Stromal cell of bone marrow (primary cell): Measurements from ENCODE around the gene E4F1.
"Not testable (repeated sequence)": the region's sequence is repeated elsewhere in the genome, so short reads cannot be mapped to it uniquely, and the experiment has no call there.

Experiments used
- DNase-seq: peaks from one replicate; pipeline ENCODE4 v3.0.0-alpha.2; 2012; ENCODE audit warnings: low read depth

E4F1 gene

GRCh38 chr16:2231016-2231931 lies 7.9 kb downstream of the E4F1 start:
- DNase-seq = no peak

DNA sequence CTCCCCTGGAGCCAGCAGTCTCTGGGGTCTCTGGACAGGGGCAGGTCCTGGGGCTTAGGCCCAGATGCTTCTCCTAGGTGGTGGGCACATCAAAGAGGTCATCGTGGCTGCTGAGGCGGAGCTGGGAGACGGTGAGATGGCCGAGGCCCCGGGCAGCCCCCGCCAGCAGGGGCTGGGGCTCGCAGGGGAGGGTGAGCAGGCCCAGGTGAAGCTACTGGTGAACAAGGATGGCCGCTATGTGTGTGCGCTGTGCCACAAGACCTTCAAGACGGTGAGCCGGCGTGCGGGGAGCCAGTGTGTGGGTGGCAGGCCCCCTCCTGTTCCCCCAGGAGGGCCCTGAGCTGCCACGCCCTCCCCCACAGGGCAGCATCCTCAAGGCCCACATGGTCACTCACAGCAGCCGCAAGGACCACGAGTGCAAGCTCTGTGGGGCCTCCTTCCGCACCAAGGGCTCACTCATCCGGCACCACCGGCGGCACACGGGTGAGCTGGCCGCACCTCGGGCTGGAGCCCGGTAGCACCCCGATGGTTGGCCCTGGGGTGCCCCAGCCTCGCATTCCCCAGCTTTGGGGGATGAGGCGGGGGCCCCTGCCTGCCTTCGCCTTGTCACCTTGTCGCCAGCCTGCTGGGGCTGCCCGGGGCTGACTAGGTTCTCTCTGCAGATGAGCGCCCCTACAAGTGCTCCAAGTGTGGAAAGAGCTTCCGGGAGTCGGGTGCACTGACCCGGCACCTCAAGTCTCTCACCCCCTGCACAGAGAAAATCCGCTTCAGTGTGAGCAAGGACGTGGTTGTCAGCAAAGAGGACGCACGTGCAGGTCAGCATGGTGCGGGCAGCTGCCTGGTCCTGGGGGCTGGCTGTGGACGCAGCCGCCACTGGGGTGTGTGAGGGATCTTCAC lies 9.0 kb downstream of the E4F1 start:
- no peak for DNase-seq

- DNase-seq = no peak
Observed at GRCh38 chr16:2233046-2233775, 9.8 kb downstream of the E4F1 start.

DNA sequence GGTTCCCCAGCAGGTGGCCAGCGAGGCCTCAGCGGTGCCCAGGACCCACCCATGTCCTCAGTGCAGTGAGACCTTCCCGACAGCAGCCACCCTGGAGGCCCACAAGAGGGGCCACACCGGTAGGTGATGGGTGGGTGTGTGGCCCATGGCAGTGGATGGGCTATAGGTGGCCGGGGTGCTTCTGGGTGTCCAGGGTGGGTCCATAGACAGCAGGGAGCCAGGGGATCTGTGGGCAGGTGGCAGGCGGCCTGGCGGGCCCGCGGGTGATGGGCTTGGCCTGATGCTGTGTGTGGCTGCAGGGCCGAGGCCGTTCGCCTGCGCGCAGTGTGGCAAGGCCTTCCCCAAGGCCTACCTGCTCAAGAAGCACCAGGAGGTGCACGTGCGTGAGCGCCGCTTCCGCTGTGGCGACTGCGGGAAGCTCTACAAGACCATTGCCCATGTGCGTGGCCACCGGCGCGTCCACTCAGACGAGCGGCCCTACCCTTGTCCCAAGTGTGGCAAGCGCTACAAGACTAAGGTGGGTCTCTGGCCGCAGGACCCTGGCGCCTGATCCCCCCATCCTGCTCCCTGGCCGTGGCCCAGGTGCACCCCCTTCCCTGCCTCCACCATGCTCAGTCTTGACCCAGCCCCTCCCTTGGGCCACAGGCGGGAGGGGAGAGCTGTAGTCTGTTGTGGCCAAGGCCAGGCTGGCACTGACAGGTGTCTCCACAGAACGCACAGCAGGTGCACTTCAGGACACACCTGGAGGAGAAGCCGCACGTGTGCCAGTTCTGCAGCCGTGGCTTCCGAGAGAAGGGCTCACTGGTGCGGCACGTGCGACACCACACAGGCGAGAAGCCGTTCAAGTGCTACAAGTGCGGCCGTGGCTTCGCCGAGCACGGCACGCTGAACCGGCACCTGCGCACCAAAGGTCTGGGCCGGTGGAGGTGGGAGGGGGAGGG lies 10.8 kb downstream of the E4F1 start:
- no peak for DNase-seq

- no peak for DNase-seq
Observed at GRCh38 chr16:2234813-2235170, 11.4 kb downstream of the E4F1 start.

DNA sequence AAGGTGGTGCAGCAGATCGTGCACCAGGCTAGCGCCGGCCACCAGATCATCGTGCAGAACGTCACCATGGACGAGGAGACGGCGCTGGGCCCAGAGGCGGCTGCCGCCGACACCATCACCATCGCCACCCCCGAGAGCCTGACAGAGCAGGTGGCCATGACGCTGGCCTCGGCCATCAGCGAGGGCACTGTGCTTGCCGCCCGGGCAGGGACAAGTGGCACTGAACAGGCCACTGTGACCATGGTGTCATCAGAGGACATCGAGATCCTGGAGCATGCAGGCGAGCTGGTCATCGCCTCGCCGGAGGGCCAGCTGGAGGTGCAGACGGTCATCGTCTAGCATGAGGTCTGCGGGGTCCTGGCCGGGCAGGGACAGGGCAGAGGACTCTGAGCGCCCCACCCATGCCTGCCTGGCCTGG lies 11.9 kb downstream of the E4F1 start:
- DNase-seq = no peak

GRCh38 chr16:2235695-2236336 lies 12.4 kb downstream of the E4F1 start:
- no peak for DNase-seq

DNA sequence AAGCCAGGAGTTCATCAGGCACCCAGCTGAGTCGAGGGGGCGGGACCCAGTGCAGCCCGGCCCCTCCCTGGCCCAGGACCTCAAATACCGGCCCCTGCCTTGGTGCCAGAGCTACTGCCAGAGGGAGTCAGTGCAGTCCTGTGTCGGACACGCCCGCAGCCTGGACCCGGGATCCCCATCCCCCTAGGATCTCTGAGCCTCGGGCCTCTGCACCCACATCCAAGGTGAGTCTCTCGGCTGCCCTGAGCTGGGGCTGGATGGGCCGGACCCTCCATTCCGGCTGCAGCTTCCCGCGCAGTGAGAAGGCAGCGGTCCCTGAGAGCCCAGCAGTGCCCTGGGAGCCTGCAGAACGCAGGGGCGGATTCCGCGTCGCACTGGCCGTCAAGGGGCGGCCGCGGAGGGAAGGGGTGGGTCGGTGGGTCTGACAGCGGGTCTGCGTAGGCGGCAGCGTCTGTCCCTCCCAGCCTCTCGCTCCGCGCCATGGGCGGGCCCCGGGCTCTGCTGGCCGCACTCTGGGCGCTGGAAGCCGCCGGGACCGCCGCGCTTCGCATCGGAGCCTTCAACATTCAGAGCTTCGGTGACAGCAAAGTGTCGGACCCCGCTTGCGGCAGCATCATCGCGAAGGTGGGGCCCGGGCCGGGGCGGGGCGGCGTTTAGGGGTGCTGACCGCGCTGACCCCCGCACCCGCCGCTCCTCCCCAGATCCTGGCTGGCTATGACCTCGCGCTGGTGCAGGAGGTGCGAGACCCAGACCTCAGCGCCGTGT lies 13.1 kb downstream of the E4F1 start, which contains the start of gene DNASE1L2:
TSS of gene DNASE1L2 (plus strand) at position 108 of the 765 bp plus-strand sequence. CDS start at position 481, 373 bp downstream.
- DNase-seq = no peak

DNA sequence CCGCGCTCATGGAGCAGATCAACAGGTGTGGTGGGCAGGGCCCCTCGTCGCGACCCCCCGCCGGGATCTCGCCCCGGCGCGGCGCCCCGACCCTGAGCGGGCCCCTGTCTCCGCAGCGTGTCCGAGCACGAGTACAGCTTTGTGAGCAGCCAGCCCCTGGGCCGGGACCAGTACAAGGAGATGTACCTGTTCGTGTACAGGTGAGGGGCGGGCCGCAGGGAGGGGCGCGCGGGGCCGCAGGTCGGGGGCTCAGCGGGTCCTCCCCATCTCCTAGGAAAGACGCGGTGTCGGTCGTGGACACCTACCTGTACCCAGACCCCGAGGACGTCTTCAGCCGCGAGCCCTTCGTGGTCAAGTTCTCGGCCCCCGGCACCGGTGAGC lies 13.7 kb downstream of the E4F1 start:
- DNase-seq = no peak

- DNase-seq = no peak
Observed at GRCh38 chr16:2237493-2238149, 14.2 kb downstream of the E4F1 start.

- DNase-seq = no peak
Observed at GRCh38 chr16:2238150-2238837, 14.9 kb downstream of the E4F1 start.

DNA sequence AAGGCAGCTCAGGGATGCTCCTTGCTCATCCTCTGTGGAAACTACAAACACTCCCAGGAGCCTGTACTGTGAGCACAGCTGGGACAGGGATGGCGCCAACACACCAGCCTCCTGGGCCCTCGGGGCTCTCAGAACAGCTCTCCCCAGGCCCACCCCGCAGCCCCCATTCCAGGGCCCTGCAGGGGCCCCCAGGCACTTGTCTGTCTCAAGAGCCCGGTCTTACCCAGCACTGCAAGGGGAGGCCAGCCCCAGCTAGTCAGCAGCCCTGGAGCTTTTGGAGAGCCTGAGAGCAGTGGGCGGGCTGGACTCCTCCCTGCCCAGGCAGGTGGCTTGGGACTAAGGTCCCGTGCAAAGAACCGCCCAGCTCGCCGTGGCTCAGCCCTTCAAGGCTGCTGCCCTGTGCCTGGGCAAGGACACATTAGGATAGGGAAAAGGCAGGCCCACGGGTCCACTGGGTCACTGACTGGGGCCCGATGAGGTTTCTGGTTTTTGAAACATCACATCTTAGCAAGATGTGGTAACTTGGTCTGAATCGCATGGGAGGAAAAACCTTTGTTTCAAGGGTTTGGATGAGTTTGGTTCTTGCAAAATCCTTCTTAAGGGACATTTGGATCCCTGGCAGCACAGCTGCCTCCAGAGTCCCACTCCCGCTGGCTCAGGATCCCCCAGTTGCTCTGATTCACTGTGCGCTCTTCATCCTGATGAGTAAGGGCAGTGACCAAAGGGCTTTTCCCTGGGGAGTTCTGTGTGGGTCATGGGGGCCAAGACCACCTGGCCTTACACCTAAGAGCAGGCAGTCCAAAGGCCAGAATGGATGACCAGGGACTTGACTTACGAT lies 15.7 kb downstream of the E4F1 start:
- no peak for DNase-seq

DNA sequence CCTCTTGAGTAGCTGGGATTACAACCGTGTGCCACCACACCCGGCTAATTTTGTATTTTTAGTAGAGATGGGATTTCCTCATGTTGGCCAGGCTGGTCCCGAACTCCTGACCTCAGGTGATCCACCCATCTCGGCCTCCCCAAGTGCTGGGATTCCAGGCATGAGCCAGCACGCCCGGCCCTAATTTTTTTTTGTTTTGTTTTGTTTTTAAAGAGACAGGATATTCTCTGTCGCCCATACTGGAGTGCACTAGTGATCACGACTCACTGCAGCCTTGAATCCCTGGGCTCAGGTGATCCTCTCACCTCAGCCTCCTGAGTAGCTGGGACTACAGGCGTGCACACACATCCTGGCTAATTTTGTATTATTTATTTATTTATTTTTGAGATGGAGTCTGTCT lies 16.9 kb downstream of the E4F1 start:
- not testable (repeated sequence) for DNase-seq

DNA sequence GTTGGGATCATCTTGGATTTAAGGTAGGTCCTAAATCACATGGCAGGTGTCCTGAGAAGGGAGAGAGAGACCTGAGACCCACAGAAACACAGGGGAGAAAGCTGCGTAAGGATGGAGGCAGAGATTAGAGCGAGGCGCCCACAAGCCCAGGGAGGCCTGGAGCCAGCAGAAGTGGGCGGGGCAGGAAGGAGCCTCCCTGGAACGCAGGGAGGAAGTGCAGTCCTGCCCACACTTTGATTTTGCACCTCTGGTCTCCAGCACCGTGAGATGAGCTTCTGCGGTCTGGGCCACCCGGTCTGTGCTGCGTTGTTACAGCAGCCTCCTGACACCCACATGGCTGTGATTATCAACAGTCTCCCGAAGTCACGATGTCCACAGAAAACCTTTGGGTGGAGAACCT lies 19.2 kb downstream of the E4F1 start:
- no peak for DNase-seq

DNA sequence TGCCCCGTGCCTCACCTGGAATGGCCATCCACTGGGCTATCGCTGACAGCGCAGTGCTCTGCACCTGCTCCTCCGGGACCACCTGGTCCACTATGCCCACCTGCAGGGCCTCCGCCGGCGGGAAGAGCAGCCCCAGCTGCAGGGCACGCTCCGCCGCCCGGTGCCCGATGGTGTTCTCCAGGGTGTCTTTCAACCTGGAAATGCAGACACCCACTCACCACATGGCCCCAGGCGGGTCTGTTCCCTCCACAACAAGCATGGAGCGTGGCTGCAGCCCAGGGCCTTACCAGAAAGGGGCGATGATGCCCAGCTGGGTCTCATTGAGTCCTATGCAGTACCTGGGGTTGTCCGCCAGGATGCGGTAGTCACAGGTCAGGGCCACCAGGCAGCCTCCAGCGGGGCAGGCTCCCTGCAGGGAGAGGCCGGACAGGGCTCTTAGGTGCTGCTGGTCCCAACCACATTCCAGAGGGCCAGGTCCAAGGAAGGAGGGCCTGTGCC lies 19.7 kb downstream of the E4F1 start:
- no peak for DNase-seq

- no peak for DNase-seq
Observed at GRCh38 chr16:2243781-2244180, 20.4 kb downstream of the E4F1 start.

DNA sequence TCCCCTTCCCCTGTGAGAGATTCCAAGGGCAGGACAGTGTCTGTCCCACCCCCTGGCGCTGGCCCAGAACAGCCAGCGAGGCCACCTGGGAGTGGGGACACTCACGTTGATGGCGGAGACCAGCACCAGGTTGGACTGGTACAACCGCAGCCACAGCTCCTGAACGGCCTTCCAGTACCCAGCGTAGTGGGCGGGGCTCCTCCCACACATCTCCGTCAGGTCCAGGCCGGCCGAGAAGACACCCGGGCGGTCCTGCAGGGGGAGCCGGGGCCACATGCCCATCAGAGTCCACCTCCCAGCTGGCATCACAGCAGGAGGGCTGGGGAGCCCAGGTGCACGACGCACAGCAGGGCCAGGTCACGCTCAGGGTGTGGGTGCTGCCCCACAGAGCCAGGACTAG lies 20.9 kb downstream of the E4F1 start:
- no peak for DNase-seq
